HFF-Myc (cell line): ENCODE measurements around the gene CLIC1.
A peak's percentile ranks its signal among the peaks of the same experiment; 100 is the strongest.

Experiments
- DNase-seq: peaks from one replicate; pipeline ENCODE4 v3.0.0-alpha.2; 2011; ENCODE audit warnings: low read depth; ENCODE audit errors: extremely low read depth
- H3K4me3 ChIP-seq: replicated peaks from 2 replicates; pipeline ENCODE4 v1.5.1; 2011; ENCODE audit warnings: low read depth, mild to moderate bottlenecking, control low read depth, low read length
- CTCF ChIP-seq: IDR thresholded peaks from 2 replicates; pipeline ENCODE4 v1.5.1; 2012; ENCODE audit warnings: mild to moderate bottlenecking, low read depth, low read length, control low read depth; ENCODE audit errors: missing control alignments

Gene CLIC1

GRCh38 chr6:31750411-31751022 lies 14.2 kb upstream of the CLIC1 start:
- no peak for DNase-seq
- no peak overlapping the region for H3K4me3 ChIP-seq
- TF ChIP-seq CTCF: no peak

- no peak for TF ChIP-seq CTCF
- no peak for DNase-seq
- no peak overlapping the region for H3K4me3 ChIP-seq
These were observed 13.1 kb upstream of the CLIC1 start for GRCh38 chr6:31749301-31750036.

- H3K4me3 ChIP-seq: no peak overlapping the region
- no peak for DNase-seq
- no peak for TF ChIP-seq CTCF
These were observed 8.1 kb upstream of the CLIC1 start for GRCh38 chr6:31744422-31744821.

GRCh38 chr6:31742894-31743293 lies 6.6 kb upstream of the CLIC1 start:
- H3K4me3 ChIP-seq: no peak overlapping the region
- TF ChIP-seq CTCF: no peak
- DNase-seq: no peak

- H3K4me3 ChIP-seq: no peak overlapping the region
- no peak for DNase-seq
These were observed 5.5 kb upstream of the CLIC1 start for GRCh38 chr6:31741815-31742214.

GRCh38 chr6:31740397-31741223 lies 4.3 kb upstream of the CLIC1 start:
- TF ChIP-seq CTCF: no peak
- peak overlapping the region; percentile 60 for H3K4me3 ChIP-seq
- DNase-seq: no peak

More at GRCh38 chr6:31741815-31742214, 5.5 kb upstream of the CLIC1 start:
- no peak for TF ChIP-seq CTCF
